A172 (cell line): ENCODE results near the gene TPSAB1. TPM values are rescaled to one million over a fixed set of nuclear protein-coding genes. Genes with fewer than 3 reads are reported as not detected.
A peak's percentile ranks its signal among the peaks of the same experiment; 100 is the strongest.
"Not testable (repeated sequence)": the region's sequence is repeated elsewhere in the genome, so short reads cannot be mapped to it uniquely, and the experiment has no call there.

Source experiments
- DNase-seq: peaks from one replicate; pipeline ENCODE4 v3.0.0-alpha.2; 2015; ENCODE audit warnings: low spot score
- total RNA-seq: library from RNA; depleted of rRNA; stranded (reverse); fragments of >200 nt; shearing (Covaris generic); gene quantifications from 2 replicates; pipeline ENCODE4 v1.2.3, GENCODE V29; 2014

TPSAB1 gene
- total RNA-seq, 1 experiment from 2014 or later, result 2.1 TPM

GRCh38 chr16:1223355-1224214 is 16.9 kb upstream of the TPSAB1 start:
- no peak for DNase-seq

GRCh38 chr16:1224558-1224957 is 15.9 kb upstream of the TPSAB1 start:
- no peak for DNase-seq

GRCh38 chr16:1225051-1225451 is 15.5 kb upstream of the TPSAB1 start, which contains the start of gene TPSG1:
TPSG1 (minus strand) TSS chr16:1225268; CDS start chr16:1225252, 16 bp downstream.
- DNase-seq, result no peak

GRCh38 chr16:1225728-1226311 is 14.7 kb upstream of the TPSAB1 start:
- peak; percentile 68 for DNase-seq

- not testable (repeated sequence) for DNase-seq
Measured at GRCh38 chr16:1226692-1227091, 13.8 kb upstream of the TPSAB1 start.

- not testable (repeated sequence) for DNase-seq
Measured at GRCh38 chr16:1228227-1228626, 12.3 kb upstream of the TPSAB1 start.

- DNase-seq, result not testable (repeated sequence)
Measured at GRCh38 chr16:1229476-1229875, 11.0 kb upstream of the TPSAB1 start.

GRCh38 chr16:1230084-1230470 is 10.4 kb upstream of the TPSAB1 start, which contains the start of gene TPSB2:
TPSB2 (minus strand) TSS chr16:1230184; CDS start chr16:1229951, 233 bp downstream.
- DNase-seq, result not testable (repeated sequence)

- not testable (repeated sequence) for DNase-seq
Measured at GRCh38 chr16:1230471-1231212, 9.9 kb upstream of the TPSAB1 start.

- not testable (repeated sequence) for DNase-seq
Measured at GRCh38 chr16:1231301-1231700, 9.2 kb upstream of the TPSAB1 start.

- DNase-seq, result not testable (repeated sequence)
Measured at GRCh38 chr16:1232049-1232748, 8.3 kb upstream of the TPSAB1 start.

GRCh38 chr16:1236659-1237058 is 3.8 kb upstream of the TPSAB1 start:
- not testable (repeated sequence) for DNase-seq

- DNase-seq, result no peak
Measured at GRCh38 chr16:1237990-1238389, 2.5 kb upstream of the TPSAB1 start.

GRCh38 chr16:1238909-1239308 is 1.6 kb upstream of the TPSAB1 start:
- DNase-seq, result not testable (repeated sequence)

GRCh38 chr16:1239575-1239974 is 930 bp upstream of the TPSAB1 start:
- not testable (repeated sequence) for DNase-seq

GRCh38 chr16:1241081-1241480 is 576 bp downstream of the TPSAB1 start:
- not testable (repeated sequence) for DNase-seq

GRCh38 chr16:1243363-1243762 is 2.9 kb downstream of the TPSAB1 start:
- not testable (repeated sequence) for DNase-seq

GRCh38 chr16:1243907-1244850 is 3.7 kb downstream of the TPSAB1 start:
- not testable (repeated sequence) for DNase-seq

- DNase-seq, result peak; percentile 86
Measured at GRCh38 chr16:1244881-1245280, 4.4 kb downstream of the TPSAB1 start.

GRCh38 chr16:1245452-1246020 is 5.0 kb downstream of the TPSAB1 start:
- DNase-seq, result no peak
